Stimulated activated CD4-positive, alpha-beta T cell treated with anti-CD3 and anti-CD28 coated beads, Interleukin-4, amount 100 ng/mL, for 4 hours (primary cell): Measurements from ENCODE around the gene BMX.

ENCODE experiments used
- DNase-seq, 2 experiments: peaks; one replicate each; pipeline ENCODE4 v3.0.0-alpha.2; 2020

BMX gene

DNA sequence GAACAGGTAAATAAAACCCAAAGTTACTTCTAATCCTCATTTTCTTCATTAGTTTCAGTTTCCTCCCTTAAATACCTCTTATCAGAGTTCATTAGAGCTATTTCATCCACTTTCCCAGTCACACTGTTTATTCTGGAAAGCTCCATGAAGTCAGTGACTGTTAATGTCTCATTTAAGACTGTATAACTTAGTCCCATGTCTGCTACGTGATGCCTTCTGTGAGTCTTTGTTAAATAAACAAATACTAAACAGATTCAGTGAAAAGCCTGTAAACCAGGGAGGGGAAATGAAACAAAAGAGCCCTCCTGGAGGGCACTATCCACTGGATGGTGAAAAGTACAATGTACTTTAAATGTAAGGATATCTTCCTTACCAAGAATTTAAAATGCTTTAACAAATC, 75.4 kb downstream of the BMX start:
- no peak for DNase-seq

- no peak for DNase-seq
These were observed 79.5 kb downstream of the BMX start for GRCh38 chrX:15579778-15580747.

GRCh38 chrX:15594371-15594770, 93.8 kb downstream of the BMX start:
- DNase-seq = no peak

DNA sequence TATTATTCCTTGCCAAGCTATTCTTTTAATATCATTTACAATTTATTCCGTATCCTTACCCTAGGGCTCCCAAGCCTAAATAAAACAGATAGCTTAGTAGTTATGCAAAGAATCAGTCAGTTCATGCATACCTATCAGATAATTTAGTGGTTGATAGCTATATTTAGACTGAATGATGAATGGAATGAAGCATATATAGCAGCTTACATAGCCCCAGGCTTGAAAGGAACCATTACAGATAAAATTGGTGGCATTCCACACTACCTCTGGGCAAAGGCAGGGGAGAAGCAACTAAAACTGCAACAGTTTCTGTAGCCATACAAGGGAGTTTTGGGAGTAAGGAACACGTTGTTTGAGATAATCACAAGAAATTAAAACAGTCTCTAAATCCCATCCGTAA, 97.4 kb downstream of the BMX start:
- DNase-seq = no peak

GRCh38 chrX:15599461-15599860, 98.9 kb downstream of the BMX start:
- DNase-seq = no peak

DNA sequence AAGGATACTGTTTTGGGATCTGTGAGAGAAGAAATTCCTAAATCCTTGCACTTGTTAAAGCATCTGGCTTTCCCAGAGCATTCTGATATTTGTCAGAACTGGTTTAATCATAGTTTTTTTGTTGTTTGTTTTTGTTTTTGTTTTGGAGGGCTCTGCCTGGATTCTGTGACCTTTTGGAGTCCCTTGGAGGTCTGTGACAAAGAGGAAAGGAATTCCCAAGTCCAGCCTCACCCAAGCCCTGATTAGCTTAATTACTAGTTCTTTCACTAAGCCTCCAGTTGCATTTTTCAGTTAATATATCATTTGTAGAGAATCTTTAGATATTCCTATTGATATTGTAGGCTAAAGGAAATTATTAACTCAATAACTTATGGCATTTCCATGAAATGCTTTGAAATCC, 99.4 kb downstream of the BMX start:
- no peak for DNase-seq

DNA sequence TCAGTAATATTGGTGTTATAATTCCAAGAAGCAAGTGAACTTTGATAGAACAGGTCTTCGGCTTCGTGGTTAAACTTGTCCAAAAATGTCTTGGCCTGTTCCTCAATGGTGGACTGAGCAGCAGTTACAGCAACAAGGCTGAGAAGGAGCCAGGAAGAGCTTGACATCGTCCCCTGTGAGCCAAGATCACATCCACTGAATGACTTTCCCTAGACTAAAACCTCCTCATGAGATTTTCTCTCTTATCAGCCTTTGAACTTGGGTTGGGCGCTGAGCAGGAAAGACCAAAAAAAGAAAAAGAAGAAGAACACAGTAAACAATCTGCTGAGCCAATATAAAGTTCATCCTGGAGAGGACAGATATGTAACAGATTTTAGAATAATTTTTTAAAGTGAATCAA, 100.1 kb downstream of the BMX start, which contains the start of gene ACE2:
TSS of gene ACE2 (minus strand) at position 216 of the 400 bp plus-strand sequence. CDS start at position 167, 49 bp downstream.
- DNase-seq = no peak

DNA sequence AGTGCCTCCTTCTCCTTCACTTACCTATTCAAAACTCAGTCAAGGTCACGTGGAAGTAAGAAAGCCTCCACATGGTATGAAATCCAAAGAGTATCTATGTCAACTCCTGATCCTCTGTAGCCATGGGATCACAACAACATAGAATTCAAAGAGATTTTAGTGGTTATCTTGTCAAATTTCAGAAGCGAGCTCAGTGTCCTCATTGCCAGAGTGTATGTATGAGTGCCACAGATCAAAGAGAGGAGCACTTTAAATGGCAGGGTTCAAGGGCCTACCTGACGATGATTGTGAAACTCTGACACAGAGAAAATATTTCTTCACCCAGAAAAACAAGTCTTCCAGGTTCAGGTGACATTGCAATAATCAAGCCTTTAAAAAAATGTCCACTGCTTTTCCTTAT, 101.3 kb downstream of the BMX start:
- DNase-seq = no peak

DNA sequence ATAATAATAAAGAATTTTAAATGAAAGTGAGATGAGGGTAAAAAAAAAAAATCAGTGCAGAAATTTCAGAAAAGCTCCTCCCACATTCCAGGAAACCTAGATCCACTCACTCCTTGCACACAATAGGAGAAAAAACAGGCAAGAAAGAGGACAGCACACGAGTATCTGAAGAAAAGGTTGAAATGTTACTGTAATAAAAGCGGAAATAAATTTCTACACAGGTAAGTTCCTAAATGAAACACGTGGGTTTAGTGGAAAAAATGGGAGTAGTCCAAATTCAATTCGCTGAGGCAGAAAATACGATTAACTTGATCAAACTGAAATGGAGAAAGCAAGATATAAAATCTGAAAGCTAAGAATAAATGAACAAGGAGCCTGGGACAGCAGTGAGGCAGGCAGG, 102.2 kb downstream of the BMX start:
- DNase-seq = no peak

GRCh38 chrX:15605226-15605625, 104.6 kb downstream of the BMX start:
- no peak for DNase-seq
